Vagina (tissue), 2 donors: ENCODE data around the gene ZNF664. TPM values are rescaled to one million over a fixed set of nuclear protein-coding genes. Genes with fewer than 3 reads are reported as not detected.

Source experiments
- DNase-seq, 2 donors: peaks; one replicate each; pipeline ENCODE4 v3.0.0-alpha.2; 2017; ENCODE audit errors: extremely low spot score in 2 of 2
- H3K27ac ChIP-seq: fragments of 200-600 bp; sonication (generic); one replicate; pipeline ENCODE4 v1.5.1; 2019
- H3K27me3 ChIP-seq: fragments of 200-600 bp; sonication (generic); one replicate; pipeline ENCODE4 v1.5.1; 2019
- H3K36me3 ChIP-seq, 2 donors: fragments of 200-600 bp; sonication (generic); one replicate each; pipeline ENCODE4 v1.5.1; 2017 to 2019
- H3K4me1 ChIP-seq: fragments of 200-600 bp; sonication (generic); one replicate; pipeline ENCODE4 v1.5.1; 2019
- H3K4me3 ChIP-seq, 2 donors: fragments of 200-600 bp; sonication (generic); 1 replicate in 1 of 2; 2 replicates in 1 of 2; pipeline ENCODE4 v1.5.1; 2016 to 2019
- H3K9me3 ChIP-seq: fragments of 200-600 bp; sonication (generic); one replicate; pipeline ENCODE4 v1.5.1; 2019
- POLR2A ChIP-seq, 2 donors: fragments of 450-650 bp; IDR thresholded peaks; one replicate each; pipeline ENCODE4 v1.6.1; 2017; ENCODE audit warnings: antibody characterized with exemption in 2 of 2, mild to moderate bottlenecking in 2 of 2, moderate library complexity in 2 of 2
- POLR2AphosphoS5 ChIP-seq, 2 donors: sonication (generic); formaldehyde crosslinking; IDR thresholded peaks; one replicate each; pipeline ENCODE4 v1.9.0; 2017; ENCODE audit warnings: antibody characterized with exemption in 2 of 2, mild to moderate bottlenecking in 2 of 2, low read depth in 1 of 2; ENCODE audit not compliant: insufficient read depth in 1 of 2
- intact Hi-C: fragments of 100-400 bp; cut with DNase I; formaldehyde crosslinking; loops from one replicate; pipeline ENCODE4 v1.15.1; 2023
- total RNA-seq: library from RNA; depleted of rRNA; stranded (reverse); fragments of >200 nt; gene quantifications from one replicate; pipeline ENCODE4 v1.2.3, GENCODE V29; 2016
- TF ChIP-seq, protein P1 (sequence below), 3 experiments: fragments of 450-650 bp in 2 of 3; fragments of 200-600 bp in 1 of 3; sonication (generic) in 1 of 3; IDR thresholded peaks; one replicate each; pipeline ENCODE4 v1.5.1; 2017 to 2019; ENCODE audit warnings: antibody characterized with exemption in 3 of 3, mild to moderate bottlenecking in 2 of 3, moderate library complexity in 2 of 3

Gene ZNF664
- total RNA-seq, 1 donor from 2014 or later, result 40.5 TPM

GRCh38 chr12:123971449-123971769, 1.6 kb upstream of the ZNF664 start:
- intact Hi-C loops, result no loop called here
- TF ChIP-seq, protein P1, sequence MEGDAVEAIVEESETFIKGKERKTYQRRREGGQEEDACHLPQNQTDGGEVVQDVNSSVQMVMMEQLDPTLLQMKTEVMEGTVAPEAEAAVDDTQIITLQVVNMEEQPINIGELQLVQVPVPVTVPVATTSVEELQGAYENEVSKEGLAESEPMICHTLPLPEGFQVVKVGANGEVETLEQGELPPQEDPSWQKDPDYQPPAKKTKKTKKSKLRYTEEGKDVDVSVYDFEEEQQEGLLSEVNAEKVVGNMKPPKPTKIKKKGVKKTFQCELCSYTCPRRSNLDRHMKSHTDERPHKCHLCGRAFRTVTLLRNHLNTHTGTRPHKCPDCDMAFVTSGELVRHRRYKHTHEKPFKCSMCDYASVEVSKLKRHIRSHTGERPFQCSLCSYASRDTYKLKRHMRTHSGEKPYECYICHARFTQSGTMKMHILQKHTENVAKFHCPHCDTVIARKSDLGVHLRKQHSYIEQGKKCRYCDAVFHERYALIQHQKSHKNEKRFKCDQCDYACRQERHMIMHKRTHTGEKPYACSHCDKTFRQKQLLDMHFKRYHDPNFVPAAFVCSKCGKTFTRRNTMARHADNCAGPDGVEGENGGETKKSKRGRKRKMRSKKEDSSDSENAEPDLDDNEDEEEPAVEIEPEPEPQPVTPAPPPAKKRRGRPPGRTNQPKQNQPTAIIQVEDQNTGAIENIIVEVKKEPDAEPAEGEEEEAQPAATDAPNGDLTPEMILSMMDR (IDR thresholded peaks at IDR 0.05), result no peak
- TF ChIP-seq POLR2AphosphoS5 (IDR thresholded peaks at IDR 0.05; ENCODE audit: insufficient read depth in 1 of 2, low read depth in 1 of 2), result no peak
- TF ChIP-seq POLR2A (IDR thresholded peaks at IDR 0.05), result no peak

DNA sequence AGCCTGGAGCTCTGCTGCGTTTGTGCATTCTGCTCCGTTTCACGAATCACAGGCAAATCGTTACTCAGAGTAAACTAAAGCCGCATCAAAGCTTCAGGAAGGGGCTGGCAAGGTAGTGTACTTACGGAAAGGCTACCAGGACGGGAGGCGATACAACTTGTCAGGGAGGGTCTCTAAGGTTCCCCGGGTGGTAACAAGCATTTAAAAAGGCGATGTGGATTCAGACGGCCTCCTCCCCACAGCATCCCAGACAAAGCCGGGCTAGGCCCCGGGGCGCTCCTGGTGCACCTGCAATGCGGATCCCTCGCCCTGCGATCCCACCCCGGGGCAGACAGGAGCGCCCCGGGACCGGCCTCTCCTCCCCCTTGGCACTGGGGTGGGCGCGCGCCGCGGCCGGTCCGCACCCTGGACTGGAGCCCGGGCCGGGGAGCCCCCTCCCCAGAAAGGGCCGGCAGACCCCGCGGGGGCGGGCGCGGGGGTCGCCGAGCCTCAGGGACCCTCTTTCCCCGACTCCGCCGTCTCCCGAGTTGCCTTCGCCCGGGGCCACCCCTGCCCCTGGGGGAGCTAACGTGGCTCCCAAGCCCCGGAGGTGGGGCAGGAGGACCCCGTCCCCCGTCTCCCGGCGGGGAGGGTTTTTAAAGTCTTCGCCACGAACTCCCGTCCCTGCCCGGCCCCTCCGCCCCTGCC, 1.1 kb upstream of the ZNF664 start:
- DNase-seq, result peak in 1 of 2 donors; percentile 90
- H3K4me3 ChIP-seq, result peak overlapping the region; percentile 96

More at GRCh38 chr12:123971449-123971769, 1.6 kb upstream of the ZNF664 start:
- Histone ChIP-seq H3K4me3 (peak overlapping the region; percentile 96), H3K36me3 (no peaks in the 10 kb centered on the region), H3K27me3 (no peaks in the 10 kb centered on the region), H3K27ac (peak overlapping the region; percentile 99), H3K9me3 (no peaks in the 10 kb centered on the region), H3K4me1 (peaks cover 48% of the 10 kb centered on the region)
- no peak for DNase-seq

GRCh38 chr12:123973552-123974341, 732 bp downstream of the ZNF664 start:
- H3K36me3 ChIP-seq, result no peaks in the 10 kb centered on the region
- no peaks in the 10 kb centered on the region for H3K27me3 ChIP-seq
- peak overlapping the region; percentile 96 for H3K4me3 ChIP-seq
- no peaks in the 10 kb centered on the region for H3K9me3 ChIP-seq
- H3K4me1 ChIP-seq, result peaks cover 46% of the 10 kb centered on the region
- TF ChIP-seq, protein P1 (IDR thresholded peaks at IDR 0.05), result no peak
- no peak for TF ChIP-seq POLR2A (IDR thresholded peaks at IDR 0.05)
- no peak for TF ChIP-seq POLR2AphosphoS5 (IDR thresholded peaks at IDR 0.05; ENCODE audit: insufficient read depth in 1 of 2, low read depth in 1 of 2)
- intact Hi-C loops, result no loop called here
- peak overlapping the region; percentile 76 for H3K27ac ChIP-seq
- DNase-seq, result no peak

More for the DNA sequence above, 1.1 kb upstream of the ZNF664 start:
- no peaks in the 10 kb centered on the region for H3K9me3 ChIP-seq
- peaks cover 48% of the 10 kb centered on the region for H3K4me1 ChIP-seq
- intact Hi-C loops, result no loop called here
- H3K27me3 ChIP-seq, result no peaks in the 10 kb centered on the region
- TF ChIP-seq POLR2A (IDR thresholded peaks at IDR 0.05) (no peak), POLR2AphosphoS5 (IDR thresholded peaks at IDR 0.05; ENCODE audit: insufficient read depth in 1 of 2, low read depth in 1 of 2) (no peak)
- TF ChIP-seq, protein P1 (IDR thresholded peaks at IDR 0.05), result no peak
- H3K36me3 ChIP-seq, result no peaks in the 10 kb centered on the region
- peak overlapping the region; percentile 99 for H3K27ac ChIP-seq

DNA sequence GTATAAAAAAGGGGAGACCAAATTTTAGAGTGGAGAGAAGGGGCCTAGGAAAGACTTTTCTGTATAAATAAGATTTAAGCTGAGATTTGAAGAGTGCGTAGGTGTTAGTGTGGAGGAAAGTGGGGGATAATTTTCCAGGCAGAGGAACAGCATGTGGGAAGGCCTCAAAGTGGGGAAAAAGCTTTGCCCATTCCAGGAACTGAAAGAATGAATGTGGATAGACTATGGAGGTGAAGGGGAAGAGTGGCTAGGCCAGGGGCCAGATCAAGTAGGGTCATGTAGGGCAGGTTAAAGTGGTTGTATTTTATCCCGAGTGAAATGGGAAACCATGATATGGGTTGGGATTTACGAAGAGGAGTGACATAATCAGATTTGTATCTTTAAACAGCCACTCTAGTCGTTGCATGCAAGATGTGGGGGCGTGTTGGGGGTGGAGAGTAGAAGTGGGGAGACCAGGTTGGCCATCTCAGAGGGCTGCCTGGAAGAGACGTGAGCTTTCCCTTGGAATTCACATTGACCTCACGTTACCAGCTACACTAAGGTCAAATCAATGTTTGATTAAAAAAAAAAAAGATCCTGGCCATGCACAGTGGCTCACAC, 3.3 kb downstream of the ZNF664 start:
- DNase-seq, result no peak
- H3K36me3 ChIP-seq, result no peaks in the 10 kb centered on the region
- H3K27me3 ChIP-seq, result no peaks in the 10 kb centered on the region
- no peak for TF ChIP-seq POLR2A (IDR thresholded peaks at IDR 0.05)
- TF ChIP-seq, protein P1 (IDR thresholded peaks at IDR 0.05), result no peak
- TF ChIP-seq POLR2AphosphoS5 (IDR thresholded peaks at IDR 0.05; ENCODE audit: insufficient read depth in 1 of 2, low read depth in 1 of 2), result no peak
- intact Hi-C loops, result no loop called here
- H3K9me3 ChIP-seq, result no peaks in the 10 kb centered on the region
- no peak overlapping the region for H3K27ac ChIP-seq
- H3K4me1 ChIP-seq, result peaks cover 26% of the 10 kb centered on the region
- H3K4me3 ChIP-seq, result no peak overlapping the region
